ENCODE measurements around the gene ABHD8. TPM values are rescaled to one million over a fixed set of nuclear protein-coding genes. Genes with fewer than 3 reads are reported as not detected.

The ABHD8 gene
- total RNA-seq, 1 donor from 2014 or later: 6.6 TPM

GRCh38 chr19:17323300-17323963 is 20.2 kb upstream of the ABHD8 start:
- DNase-seq (ENCODE audit: low spot score): no peak

DNA sequence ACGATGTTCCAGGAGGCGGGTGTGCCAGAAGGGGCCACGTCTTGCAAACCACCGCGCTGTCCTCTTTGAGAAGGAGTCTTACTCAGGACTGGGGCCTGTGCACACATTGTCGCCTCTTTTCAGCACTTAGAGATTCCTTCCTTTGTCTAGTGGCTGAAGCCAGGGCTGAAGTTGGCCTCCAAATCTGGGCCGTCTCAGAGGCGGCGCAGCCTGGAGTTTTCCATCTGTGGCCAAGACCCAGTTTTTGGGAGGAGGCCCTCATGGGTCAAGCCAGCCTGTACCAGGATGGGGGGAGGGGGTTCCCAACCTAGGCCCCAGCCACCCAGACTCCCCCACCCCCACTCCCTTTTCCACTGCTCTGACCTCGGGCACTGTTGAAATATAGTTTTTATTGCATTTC is 19.6 kb upstream of the ABHD8 start:
- Mint-ChIP-seq H3K27me3 (ENCODE audit: low read depth) (no peaks in the 10 kb centered on the region), H3K4me1 (ENCODE audit: low read depth) (peaks cover 10% of the 10 kb centered on the region), H3K27ac (ENCODE audit: unreplicated experiment) (no peak overlapping the region), H3K9me3 (ENCODE audit: low read depth) (no peaks in the 10 kb centered on the region), H3K4me3 (ENCODE audit: unreplicated experiment) (no peak overlapping the region), H3K36me3 (ENCODE audit: low read depth) (peaks cover 8% of the 10 kb centered on the region)
- TF ChIP-seq, protein P1, sequence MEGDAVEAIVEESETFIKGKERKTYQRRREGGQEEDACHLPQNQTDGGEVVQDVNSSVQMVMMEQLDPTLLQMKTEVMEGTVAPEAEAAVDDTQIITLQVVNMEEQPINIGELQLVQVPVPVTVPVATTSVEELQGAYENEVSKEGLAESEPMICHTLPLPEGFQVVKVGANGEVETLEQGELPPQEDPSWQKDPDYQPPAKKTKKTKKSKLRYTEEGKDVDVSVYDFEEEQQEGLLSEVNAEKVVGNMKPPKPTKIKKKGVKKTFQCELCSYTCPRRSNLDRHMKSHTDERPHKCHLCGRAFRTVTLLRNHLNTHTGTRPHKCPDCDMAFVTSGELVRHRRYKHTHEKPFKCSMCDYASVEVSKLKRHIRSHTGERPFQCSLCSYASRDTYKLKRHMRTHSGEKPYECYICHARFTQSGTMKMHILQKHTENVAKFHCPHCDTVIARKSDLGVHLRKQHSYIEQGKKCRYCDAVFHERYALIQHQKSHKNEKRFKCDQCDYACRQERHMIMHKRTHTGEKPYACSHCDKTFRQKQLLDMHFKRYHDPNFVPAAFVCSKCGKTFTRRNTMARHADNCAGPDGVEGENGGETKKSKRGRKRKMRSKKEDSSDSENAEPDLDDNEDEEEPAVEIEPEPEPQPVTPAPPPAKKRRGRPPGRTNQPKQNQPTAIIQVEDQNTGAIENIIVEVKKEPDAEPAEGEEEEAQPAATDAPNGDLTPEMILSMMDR (IDR thresholded peaks at IDR 0.05): no peak
- DNase-seq (ENCODE audit: low spot score): no peak

More at GRCh38 chr19:17323300-17323963, 20.2 kb upstream of the ABHD8 start:
- Mint-ChIP-seq H3K9me3 (ENCODE audit: low read depth) (no peaks in the 10 kb centered on the region), H3K4me3 (ENCODE audit: unreplicated experiment) (peak overlapping the region; percentile 22), H3K4me1 (ENCODE audit: low read depth) (peaks cover 10% of the 10 kb centered on the region), H3K36me3 (ENCODE audit: low read depth) (peaks cover 7% of the 10 kb centered on the region), H3K27ac (ENCODE audit: unreplicated experiment) (no peak overlapping the region), H3K27me3 (ENCODE audit: low read depth) (no peaks in the 10 kb centered on the region)
- TF ChIP-seq, protein P1 (IDR thresholded peaks at IDR 0.05): no peak

DNA sequence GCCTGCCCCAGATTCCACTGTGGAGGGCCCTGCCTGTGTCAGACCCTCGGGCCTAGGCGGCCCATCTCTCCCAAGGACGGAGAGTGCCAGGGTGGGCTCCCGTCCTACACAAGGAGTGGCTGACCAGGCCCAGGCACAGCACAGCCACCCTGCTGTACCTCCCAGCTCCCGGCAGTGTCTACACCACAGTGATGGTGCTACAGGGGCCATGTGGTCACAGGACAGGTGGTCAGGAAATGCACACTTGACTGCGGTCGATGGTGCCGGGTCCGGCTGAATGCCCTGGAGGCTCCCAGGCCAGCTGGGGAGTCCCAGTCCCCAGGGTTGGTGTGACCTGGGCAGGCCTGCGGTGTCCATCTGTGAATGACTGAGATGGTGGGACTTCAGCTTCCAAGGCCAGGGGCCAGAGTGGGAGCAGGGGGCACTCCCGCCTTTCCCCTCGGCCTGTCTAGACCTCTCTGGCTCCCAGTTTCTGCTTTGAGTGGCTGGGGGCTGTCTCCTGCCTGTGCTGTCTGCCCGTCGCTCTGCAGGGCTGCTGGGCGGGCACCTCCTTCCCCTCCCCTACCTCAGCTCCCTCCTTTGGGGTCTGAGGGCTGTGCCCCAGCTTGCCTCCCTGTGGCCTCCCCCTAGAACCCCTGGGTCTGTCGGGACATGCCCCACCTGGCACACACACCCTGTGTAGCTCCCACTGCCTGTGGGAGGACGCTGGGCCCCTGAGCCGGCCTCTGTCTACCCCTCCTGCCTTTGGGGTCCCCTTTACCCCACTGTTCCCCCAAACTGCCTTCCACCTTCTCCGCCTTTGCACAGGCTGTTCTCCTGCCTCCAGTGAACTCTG is 18.6 kb upstream of the ABHD8 start:
- Mint-ChIP-seq H3K4me3 (ENCODE audit: unreplicated experiment) (no peak overlapping the region), H3K36me3 (ENCODE audit: low read depth) (peaks cover 9% of the 10 kb centered on the region), H3K9me3 (ENCODE audit: low read depth) (no peaks in the 10 kb centered on the region), H3K27ac (ENCODE audit: unreplicated experiment) (peak overlapping the region; percentile 10), H3K27me3 (ENCODE audit: low read depth) (no peaks in the 10 kb centered on the region), H3K4me1 (ENCODE audit: low read depth) (peaks cover 10% of the 10 kb centered on the region)
- DNase-seq (ENCODE audit: low spot score): no peak
- TF ChIP-seq, protein P1 (IDR thresholded peaks at IDR 0.05): no peak

- no peak overlapping the region for H3K27ac Mint-ChIP-seq (ENCODE audit: unreplicated experiment)
- TF ChIP-seq, protein P1 (IDR thresholded peaks at IDR 0.05): no peak
- no peaks in the 10 kb centered on the region for H3K9me3 Mint-ChIP-seq (ENCODE audit: low read depth)
- H3K27me3 Mint-ChIP-seq (ENCODE audit: low read depth): no peaks in the 10 kb centered on the region
- H3K4me3 Mint-ChIP-seq (ENCODE audit: unreplicated experiment): no peak overlapping the region
- peaks cover 17% of the 10 kb centered on the region for H3K36me3 Mint-ChIP-seq (ENCODE audit: low read depth)
- peaks cover 5% of the 10 kb centered on the region for H3K4me1 Mint-ChIP-seq (ENCODE audit: low read depth)
- DNase-seq (ENCODE audit: low spot score): no peak
Measured at GRCh38 chr19:17320435-17320834, 17.2 kb upstream of the ABHD8 start.

DNA sequence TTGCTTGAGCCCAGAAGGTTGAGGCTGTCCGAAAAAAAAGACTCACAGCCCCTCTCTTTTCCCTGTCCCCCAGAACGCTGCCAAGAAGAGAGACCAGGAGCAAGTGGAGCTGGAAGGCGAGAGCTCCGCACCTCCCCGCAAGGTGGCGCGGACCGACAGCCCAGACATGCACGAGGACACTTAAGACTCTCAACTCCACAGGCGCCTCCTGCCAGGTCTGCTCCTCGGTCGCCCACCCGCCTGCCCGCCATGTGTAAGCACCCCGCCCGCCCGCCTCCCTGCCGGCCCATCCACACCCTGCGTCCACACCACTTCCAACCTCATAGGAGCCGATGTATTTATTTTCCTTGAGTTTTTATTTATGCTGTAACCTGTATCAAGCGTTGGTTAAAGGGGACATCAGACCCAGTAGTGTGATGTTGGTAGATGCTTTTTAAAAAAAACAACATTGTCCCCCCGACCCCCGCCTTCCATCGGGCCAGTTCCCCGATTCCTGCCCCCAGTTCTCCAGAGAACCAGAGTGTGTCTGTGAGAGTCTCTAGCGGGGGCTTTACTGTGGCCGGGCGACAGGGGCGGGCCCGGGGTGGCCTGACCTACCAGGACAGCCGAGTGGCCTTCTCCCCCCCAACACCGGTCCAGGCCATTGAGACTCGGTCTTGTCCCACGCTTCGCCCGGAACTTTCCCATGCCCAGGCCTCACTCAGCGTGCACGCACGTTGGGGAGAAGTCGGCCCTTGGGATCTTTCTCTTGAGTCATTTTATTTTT is 16.4 kb upstream of the ABHD8 start:
- Mint-ChIP-seq H3K27me3 (ENCODE audit: low read depth) (no peaks in the 10 kb centered on the region), H3K4me1 (ENCODE audit: low read depth) (peaks cover 5% of the 10 kb centered on the region), H3K36me3 (ENCODE audit: low read depth) (peaks cover 17% of the 10 kb centered on the region), H3K27ac (ENCODE audit: unreplicated experiment) (no peak overlapping the region), H3K4me3 (ENCODE audit: unreplicated experiment) (no peak overlapping the region), H3K9me3 (ENCODE audit: low read depth) (no peaks in the 10 kb centered on the region)
- TF ChIP-seq, protein P1 (IDR thresholded peaks at IDR 0.05): no peak
- no peak for DNase-seq (ENCODE audit: low spot score)
